H1 (cell line): ENCODE data around the gene NRXN3. TPM values are rescaled to one million over a fixed set of nuclear protein-coding genes. Genes with fewer than 3 reads are reported as not detected.

ENCODE experiments used
- CTCF ChIA-PET: fragments of 300-600 bp; sonication (Branson Sonifier 250); formaldehyde crosslinking; loops from one replicate; lab custom pipeline; 2021; ENCODE audit not compliant: partially characterized antibody; lab: Charles Lee
- POLR2A ChIA-PET: fragments of 300-600 bp; sonication (Branson Sonifier 250); formaldehyde crosslinking; loops from one replicate; lab custom pipeline; 2021; ENCODE audit warnings: inconsistent platforms; ENCODE audit not compliant: partially characterized antibody; lab: Charles Lee
- DNase-seq, 2 experiments: peaks; one replicate each; pipeline versions ENCODE4 v3.0.0 to v3.0.0-alpha.2; 2010 to 2022; ENCODE audit warnings: low spot score in 2 of 2, low read depth in 1 of 2, mixed read lengths in 1 of 2
- FAIRE-seq: peaks from 2 replicates; lab custom pipeline; 2011; peaks lifted over from hg19 to GRCh38; lab: Jason Lieb, UNC
- H2AFZ ChIP-seq: 2 replicates; pipeline ENCODE4 v1.8.1; 2012; ENCODE audit warnings: low read length, inconsistent platforms
- H2AK5ac ChIP-seq: 2 replicates; pipeline ENCODE4 v1.6.1; 2013; ENCODE audit warnings: low read depth, low read length
- H2BK120ac ChIP-seq: replicated peaks from 2 replicates; pipeline ENCODE3; 2013; ENCODE audit warnings: low read depth, low read length, inconsistent platforms
- H2BK12ac ChIP-seq: 2 replicates; pipeline ENCODE4 v1.6.1; 2013; ENCODE audit warnings: low read depth, low read length
- H2BK15ac ChIP-seq: 2 replicates; pipeline ENCODE4 v1.6.1; 2013; ENCODE audit warnings: low read length
- H2BK20ac ChIP-seq: 2 replicates; pipeline ENCODE4 v1.6.1; 2013; ENCODE audit warnings: low read length
- H2BK5ac ChIP-seq: 2 replicates; pipeline ENCODE4 v1.6.1; 2013; ENCODE audit warnings: low read depth, low read length
- H3K14ac ChIP-seq: 2 replicates; pipeline ENCODE4 v1.6.1; 2013; ENCODE audit warnings: inconsistent platforms; ENCODE audit not compliant: insufficient read length
- H3K18ac ChIP-seq: 2 replicates; pipeline ENCODE4 v1.6.1; 2013; ENCODE audit warnings: low read length; ENCODE audit errors: extremely low read depth
- H3K23ac ChIP-seq: 2 replicates; pipeline ENCODE4 v1.6.1; 2013; ENCODE audit warnings: inconsistent platforms; ENCODE audit not compliant: insufficient read length
- H3K23me2 ChIP-seq: 2 replicates; pipeline ENCODE4 v1.6.1; 2013; ENCODE audit warnings: low read depth, low read length
- H3K27ac ChIP-seq: 2 replicates; pipeline ENCODE4 v1.6.1; 2011; ENCODE audit warnings: low read depth, low read length, inconsistent platforms
- H3K27me3 ChIP-seq, 4 experiments: replicated peaks in 1 of 4; 1 replicate in 1 of 4; 2 replicates in 3 of 4; pipeline versions ENCODE4 v1.6.1 to v1.8.1; 2011 to 2013; ENCODE audit warnings: low read length in 3 of 4, mild to moderate bottlenecking in 3 of 4, inconsistent platforms in 2 of 4, mixed read lengths in 2 of 4, moderate library complexity in 1 of 4; ENCODE audit not compliant: control insufficient read depth in 3 of 4, insufficient read depth in 3 of 4; ENCODE audit errors: extremely low read depth in 1 of 4
- H3K36me3 ChIP-seq, 4 experiments: 2 replicates each; pipeline versions ENCODE4 v1.6.1 to v1.8.1; 2011 to 2013; ENCODE audit warnings: mild to moderate bottlenecking in 4 of 4, low read length in 3 of 4, moderate library complexity in 2 of 4, control low read depth in 1 of 4, inconsistent platforms in 1 of 4; ENCODE audit not compliant: insufficient read depth in 4 of 4, control insufficient read depth in 2 of 4
- H3K4ac ChIP-seq: replicated peaks from 2 replicates; pipeline ENCODE3; 2013; ENCODE audit warnings: low read length, low read depth, mixed read lengths, inconsistent platforms; ENCODE audit not compliant: insufficient read length
- H3K4me1 ChIP-seq, 4 experiments: replicated peaks in 1 of 4; 1 replicate in 1 of 4; 2 replicates in 3 of 4; pipeline versions ENCODE4 v1.6.1 to v1.8.1; 2011 to 2013; ENCODE audit warnings: low read length in 3 of 4, inconsistent platforms in 2 of 4, mixed read lengths in 1 of 4; ENCODE audit not compliant: insufficient read depth in 4 of 4, control insufficient read depth in 3 of 4
- H3K4me2 ChIP-seq, 2 experiments: 2 replicates each; pipeline versions ENCODE4 v1.6.1 to v1.8.1; 2011 to 2013; ENCODE audit warnings: low read depth in 2 of 2, low read length in 2 of 2, control low read depth in 1 of 2, inconsistent platforms in 1 of 2, mild to moderate bottlenecking in 1 of 2; ENCODE audit not compliant: insufficient read depth in 1 of 2
- H3K4me3 ChIP-seq, 4 experiments: fragments of 200-600, 300-600 bp in 1 of 4; sonication (generic), shearing (Covaris generic), sonication (Bioruptor Twin) in 1 of 4; 2 replicates each; pipeline versions ENCODE4 v1.5.1 to v1.8.1; 2011 to 2016; ENCODE audit warnings: low read length in 4 of 4, low read depth in 3 of 4, control low read depth in 2 of 4, inconsistent platforms in 2 of 4, mild to moderate bottlenecking in 2 of 4, mixed read lengths in 1 of 4, moderate library complexity in 1 of 4; ENCODE audit not compliant: insufficient read depth in 2 of 4; ENCODE audit errors: extremely low read depth in 1 of 4
- H3K56ac ChIP-seq: replicated peaks from 2 replicates; pipeline ENCODE3; 2013; ENCODE audit warnings: low read depth, mild to moderate bottlenecking, mixed read lengths, low read length, inconsistent platforms; ENCODE audit not compliant: insufficient read length
- H3K79me1 ChIP-seq: 2 replicates; pipeline ENCODE4 v1.6.1; 2013; ENCODE audit warnings: low read depth, low read length, control low read depth
- H3K79me2 ChIP-seq, 2 experiments: 2 replicates each; pipeline versions ENCODE4 v1.6.1 to v1.8.1; 2012 to 2013; ENCODE audit warnings: low read length in 2 of 2, mild to moderate bottlenecking in 2 of 2, inconsistent platforms in 1 of 2; ENCODE audit not compliant: insufficient read depth in 2 of 2, control insufficient read depth in 1 of 2
- H3K9ac ChIP-seq, 4 experiments: replicated peaks in 1 of 4; 1 replicate in 1 of 4; 2 replicates in 3 of 4; pipeline versions ENCODE4 v1.6.1 to v1.8.1; 2011 to 2013; ENCODE audit warnings: low read depth in 3 of 4, low read length in 3 of 4, control low read depth in 2 of 4, mild to moderate bottlenecking in 2 of 4, moderate library complexity in 2 of 4, inconsistent platforms in 1 of 4; ENCODE audit errors: extremely low read depth in 1 of 4
- H3K9me3 ChIP-seq, 2 experiments: 2 replicates each; pipeline versions ENCODE4 v1.6.1 to v1.8.1; 2012 to 2013; ENCODE audit warnings: mild to moderate bottlenecking in 2 of 2, moderate library complexity in 2 of 2, control low read depth in 1 of 2, inconsistent platforms in 1 of 2, low read depth in 1 of 2, low read length in 1 of 2, mixed read lengths in 1 of 2; ENCODE audit not compliant: insufficient read depth in 2 of 2
- H4K20me1 ChIP-seq, 2 experiments: replicated peaks in 1 of 2; 2 replicates each; pipeline versions ENCODE3 to v1.8.1; 2011 to 2013; ENCODE audit warnings: inconsistent platforms in 2 of 2, low read length in 2 of 2, mild to moderate bottlenecking in 1 of 2; ENCODE audit not compliant: insufficient read depth in 2 of 2, control insufficient read depth in 1 of 2
- H4K5ac ChIP-seq: 2 replicates; pipeline ENCODE4 v1.6.1; 2013; ENCODE audit warnings: low read length, low read depth, mixed read lengths, inconsistent platforms; ENCODE audit not compliant: insufficient read length
- H4K8ac ChIP-seq: 2 replicates; pipeline ENCODE4 v1.8.0; 2013; ENCODE audit warnings: mild to moderate bottlenecking, moderate library complexity, low read length, inconsistent platforms; ENCODE audit not compliant: insufficient read depth; ENCODE audit errors: extremely low read depth
- H4K91ac ChIP-seq: replicated peaks from 2 replicates; pipeline ENCODE3; 2013; ENCODE audit warnings: low read length, mixed read lengths, inconsistent platforms; ENCODE audit not compliant: insufficient read length
- CBX5 ChIP-seq: fragments of 300-800, 300-1000 bp; sonication (generic); IDR thresholded peaks from 2 replicates; pipeline ENCODE4 v1.7.1; 2016; ENCODE audit warnings: antibody characterized with exemption, low read length, low read depth
- CHD1 ChIP-seq: IDR thresholded peaks from 2 replicates; pipeline ENCODE4 v1.6.1; 2012; ENCODE audit warnings: low read depth, low read length, improper control_type of control experiment
- CTBP2 ChIP-seq: IDR thresholded peaks from 2 replicates; pipeline ENCODE4 v1.7.0; 2011; ENCODE audit warnings: borderline replicate concordance, mild to moderate bottlenecking, moderate library complexity, mixed read lengths, low read length; ENCODE audit not compliant: insufficient read depth, insufficient read length
- EZH2 ChIP-seq: fragments of 200-600 bp; sonication (generic); IDR thresholded peaks from 2 replicates; pipeline ENCODE4 v1.7.1; 2012; ENCODE audit warnings: low read depth, mild to moderate bottlenecking, moderate library complexity, low read length, inconsistent platforms; ENCODE audit not compliant: severe bottlenecking
- KDM4A ChIP-seq: IDR thresholded peaks from one replicate; pipeline ENCODE4 v1.7.1; 2012; ENCODE audit warnings: low read depth, mild to moderate bottlenecking, moderate library complexity, low read length, inconsistent platforms; ENCODE audit not compliant: severe bottlenecking
- POLR2A ChIP-seq, 2 experiments: IDR thresholded peaks; 1 replicate in 1 of 2; 2 replicates in 1 of 2; pipeline ENCODE4 v1.6.1; 2011; ENCODE audit warnings: low read depth in 2 of 2, low read length in 2 of 2, mild to moderate bottlenecking in 2 of 2; ENCODE audit errors: control extremely low read depth in 1 of 2
- RAD21 ChIP-seq, 2 experiments: IDR thresholded peaks in 1 of 2; conservative IDR thresholded peaks in 1 of 2; 2 replicates each; pipeline ENCODE4 v1.6.1; 2011; ENCODE audit warnings: low read depth in 2 of 2, low read length in 2 of 2, improper control_type of control experiment in 1 of 2, inconsistent platforms in 1 of 2, mild to moderate bottlenecking in 1 of 2, moderate library complexity in 1 of 2
- WGBS, 2 experiments: shearing (Covaris generic) in 1 of 2; methylation state at CpG; one replicate each; pipeline versions ENCODE4 v1.1.6 to v1.1.7; 2013 to 2015; ENCODE audit warnings: low lambda C conversion rate in 2 of 2, mixed read lengths in 2 of 2, inconsistent platforms in 1 of 2, low coverage in 1 of 2, missing lambda C conversion rate in 1 of 2; ENCODE audit not compliant: insufficient replicate concordance in 2 of 2, insufficient coverage in 1 of 2, insufficient read length in 1 of 2; ENCODE audit errors: extremely low coverage in 1 of 2, missing lambda C conversion rate in 1 of 2; 5-methylcytosine and 5-hydroxymethylcytosine counted together
- polyA plus RNA-seq, 7 experiments: library from polyadenylated mRNA; depleted of rRNA in 3 of 7; stranded (reverse) in 5 of 7; unstranded in 2 of 7; fragments of >200 nt in 5 of 7; fragments of 200-250 nt in 2 of 7; gene quantifications; 1 replicate in 5 of 7; 2 replicates in 1 of 7; 4 replicates in 1 of 7; pipeline versions ENCODE4 v1.2.1 to v1.2.3, GENCODE V29; 2011 to 2013; ENCODE audit warnings: missing spikeins in 2 of 7, mixed read lengths in 2 of 7
- total RNA-seq: library from RNA; stranded (reverse); fragmentation: NEBNext Ultra II Directional; extraction: Animal tissue kit (Norgen Biotek cat#: 25700); gene quantifications from 2 replicates; pipeline ENCODE4 v1.2.1, GENCODE V29; 2021
- TF ChIP-seq, protein P1 (sequence below): IDR thresholded peaks from 2 replicates; pipeline ENCODE4 v1.6.1; 2011; ENCODE audit warnings: low read depth, mild to moderate bottlenecking, low read length; ENCODE audit not compliant: insufficient read depth

Gene NRXN3
- total and polyA plus RNA-seq, 2 of the 8 experiments (the other 6 are each of a cell fraction or from before 2014, with no cell fraction given): 2.6 to 4.1 TPM

DNA sequence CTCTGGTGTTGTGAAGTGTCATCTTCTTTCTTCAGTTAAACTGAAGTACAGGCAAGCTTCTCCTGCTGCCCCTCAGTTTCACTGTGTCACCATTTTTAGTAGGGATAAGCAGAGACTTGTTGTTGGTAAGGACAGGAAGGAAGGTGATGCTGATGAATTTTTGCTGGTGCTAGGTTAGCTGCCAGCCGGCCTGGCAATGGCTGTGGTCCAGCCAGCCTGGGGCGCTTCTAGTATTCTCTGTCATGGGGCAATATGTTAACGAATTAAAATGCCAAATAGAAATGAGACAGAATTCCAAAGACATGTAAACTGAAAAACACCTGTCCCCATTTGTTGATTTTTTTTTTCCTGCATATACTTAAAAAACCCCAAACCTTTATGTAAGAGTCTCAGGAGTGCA lies 1438.3 kb downstream of the NRXN3 start:
- Histone ChIP-seq H2BK5ac (no peak overlapping the region), H3K4me2 (no peak overlapping the region), H4K91ac (no peak overlapping the region), H3K79me2 (no peaks in the 10 kb centered on the region), H2BK12ac (no peak overlapping the region), H2AK5ac (no peak overlapping the region), H3K56ac (no peak overlapping the region), H4K20me1 (no peaks in the 10 kb centered on the region), H3K4me1 (no peaks in the 10 kb centered on the region), H2AFZ (no peak overlapping the region), H3K36me3 (no peaks in the 10 kb centered on the region), H4K8ac (no peak overlapping the region), H3K9ac (no peak overlapping the region), H2BK15ac (no peak overlapping the region), H2BK20ac (no peak overlapping the region), H2BK120ac (no peak overlapping the region), H4K5ac (no peak overlapping the region), H3K23me2 (no peaks in the 10 kb centered on the region), H3K79me1 (no peaks in the 10 kb centered on the region), H3K9me3 (no peaks in the 10 kb centered on the region), H3K23ac (no peak overlapping the region), H3K27ac (no peak overlapping the region), H3K14ac (no peak overlapping the region), H3K27me3 (no peaks in the 10 kb centered on the region), H3K4ac (no peak overlapping the region), H3K18ac (no peak overlapping the region), H3K4me3 (no peak overlapping the region)
- WGBS, 2 experiments: 88% methylated on average over 3 of the region's 3 CpGs; no CpG with 5 or more reads in 1 of the 2 experiments
- ChIA-PET CTCF (interaction anchor here (0.7 kb wide), 1 partner anchor 454 kb away, joined by 3 read pairs; no protein-coding TSS in a partner anchor), POLR2A (no interaction called here)
- DNase-seq (no peak), FAIRE-seq (no peak)
- TF ChIP-seq POLR2A (IDR thresholded peaks at IDR 0.05; ENCODE audit: control extremely low read depth in 1 of 2, low read depth in 2 of 2, low read length in 2 of 2): no peak
- TF ChIP-seq CHD1: no peak
- no peak for TF ChIP-seq KDM4A
- TF ChIP-seq CTBP2: no peak
- no peak for TF ChIP-seq RAD21 (IDR thresholded peaks at IDR 0.05 in 1 of 2, conservative IDR thresholded peaks at IDR 0.05 in 1 of 2; ENCODE audit: low read depth in 2 of 2, low read length in 2 of 2)
- TF ChIP-seq, protein P1, sequence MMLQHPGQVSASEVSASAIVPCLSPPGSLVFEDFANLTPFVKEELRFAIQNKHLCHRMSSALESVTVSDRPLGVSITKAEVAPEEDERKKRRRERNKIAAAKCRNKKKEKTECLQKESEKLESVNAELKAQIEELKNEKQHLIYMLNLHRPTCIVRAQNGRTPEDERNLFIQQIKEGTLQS: no peak
- no peak for TF ChIP-seq EZH2
- TF ChIP-seq CBX5: no peak
